Esophagus squamous epithelium (tissue), 5 donors: ENCODE measurements around the gene PDE4C. TPM values are rescaled to one million over a fixed set of nuclear protein-coding genes. Genes with fewer than 3 reads are reported as not detected.

Experiments used
- DNase-seq: peaks from one replicate; lab custom pipeline; 2025; lab: John Stamatoyannopoulos, UW
- H3K27ac ChIP-seq, 4 donors: fragments of 200-600 bp; sonication (generic); one replicate each; pipeline ENCODE4 v1.5.1; 2016 to 2019; ENCODE audit warnings: mild to moderate bottlenecking in 1 of 4
- H3K27me3 ChIP-seq, 4 donors: fragments of 200-600 bp; sonication (generic); 1 replicate in 3 of 4; 2 replicates in 1 of 4; pipeline versions ENCODE4 v1.5.1 to v1.6.0; 2017 to 2021; ENCODE audit warnings: antibody characterized with exemption in 1 of 4
- H3K36me3 ChIP-seq, 3 donors: fragments of 200-600 bp; sonication (generic); one replicate each; pipeline ENCODE4 v1.5.1; 2016 to 2019
- H3K4me1 ChIP-seq, 3 donors: fragments of 200-600 bp; sonication (generic); one replicate each; pipeline ENCODE4 v1.5.1; 2017 to 2019
- H3K4me3 ChIP-seq, 4 donors: fragments of 200-600 bp; sonication (generic); 1 replicate in 3 of 4; 2 replicates in 1 of 4; pipeline ENCODE4 v1.5.1; 2016 to 2019; ENCODE audit warnings: mild to moderate bottlenecking in 2 of 4, moderate library complexity in 1 of 4
- H3K9me3 ChIP-seq, 3 donors: fragments of 200-600 bp; sonication (generic); one replicate each; pipeline ENCODE4 v1.5.1; 2016 to 2019
- CTCF ChIP-seq, 6 experiments: fragments of 450-650 bp in 4 of 6; fragments of 200-600 bp in 2 of 6; sonication (generic) in 2 of 6; IDR thresholded peaks; one replicate each; pipeline ENCODE4 v1.5.1; 2016 to 2019; ENCODE audit warnings: antibody characterized with exemption in 6 of 6, mild to moderate bottlenecking in 4 of 6, moderate library complexity in 4 of 6
- POLR2A ChIP-seq, 4 donors: fragments of 450-650 bp; IDR thresholded peaks; one replicate each; pipeline ENCODE4 v1.6.1; 2017; ENCODE audit warnings: antibody characterized with exemption in 4 of 4, mild to moderate bottlenecking in 4 of 4, moderate library complexity in 3 of 4
- WGBS, 2 donors: methylation state at CpG; one replicate each; pipeline ENCODE4 v1.1.5; 2018; 5-methylcytosine and 5-hydroxymethylcytosine counted together
- intact Hi-C: fragments of 100-400 bp; cut with DNase I; formaldehyde crosslinking; loops from one replicate; pipeline ENCODE4 v1.15.0; 2022
- total RNA-seq, 4 donors: library from RNA; depleted of rRNA; stranded (reverse); fragments of >200 nt; gene quantifications; one replicate each; pipeline ENCODE4 v1.1.0, GENCODE V29; 2016
- donor health status: DM: yes; HTN: yes; CAD: no.

Gene PDE4C
- total RNA-seq, 4 donors from 2014 or later: 0.76 TPM; not detected in 3

- WGBS, 2 donors: 7 to 9% methylated on average over 9 to 26 of the region's 39 CpGs
- Histone ChIP-seq H3K4me3 (peak overlapping the region; percentile 21 to 65 (median 35)), H3K27me3 (peaks cover 11 to 67% (median 13%) of the 10 kb centered on the region in 4 donors), H3K27ac (peak overlapping the region in 2 of 4 donors; percentile 11 to 36), H3K4me1 (peaks cover 10 to 38% (median 24%) of the 10 kb centered on the region in 3 donors), H3K9me3 (no peaks in the 10 kb centered on the region), H3K36me3 (no peaks in the 10 kb centered on the region)
- DNase-seq: no peak
- intact Hi-C loops: no loop called here
- TF ChIP-seq POLR2A (IDR thresholded peaks at IDR 0.05): no peak
- peak in 1 of 6 experiments; percentile 9 for TF ChIP-seq CTCF (IDR thresholded peaks at IDR 0.05)
These were observed 2.2 kb downstream of the PDE4C start for GRCh38 chr19:18223860-18224524.

GRCh38 chr19:18221815-18222725 lies 4.2 kb downstream of the PDE4C start:
- TF ChIP-seq CTCF (IDR thresholded peaks at IDR 0.05) (no peak), POLR2A (IDR thresholded peaks at IDR 0.05) (no peak)
- no peaks in the 10 kb centered on the region for H3K9me3 ChIP-seq
- H3K36me3 ChIP-seq: no peaks in the 10 kb centered on the region
- DNase-seq: no peak
- no peak overlapping the region for H3K4me3 ChIP-seq
- intact Hi-C loops: no loop called here
- 79 to 82% methylated on average over 17 to 24 of the region's 25 CpGs for WGBS, 2 donors
- H3K4me1 ChIP-seq: peaks cover 10 to 38% (median 24%) of the 10 kb centered on the region in 3 donors
- no peak overlapping the region for H3K27ac ChIP-seq
- peaks cover 11 to 51% (median 13%) of the 10 kb centered on the region in 4 donors for H3K27me3 ChIP-seq

DNA sequence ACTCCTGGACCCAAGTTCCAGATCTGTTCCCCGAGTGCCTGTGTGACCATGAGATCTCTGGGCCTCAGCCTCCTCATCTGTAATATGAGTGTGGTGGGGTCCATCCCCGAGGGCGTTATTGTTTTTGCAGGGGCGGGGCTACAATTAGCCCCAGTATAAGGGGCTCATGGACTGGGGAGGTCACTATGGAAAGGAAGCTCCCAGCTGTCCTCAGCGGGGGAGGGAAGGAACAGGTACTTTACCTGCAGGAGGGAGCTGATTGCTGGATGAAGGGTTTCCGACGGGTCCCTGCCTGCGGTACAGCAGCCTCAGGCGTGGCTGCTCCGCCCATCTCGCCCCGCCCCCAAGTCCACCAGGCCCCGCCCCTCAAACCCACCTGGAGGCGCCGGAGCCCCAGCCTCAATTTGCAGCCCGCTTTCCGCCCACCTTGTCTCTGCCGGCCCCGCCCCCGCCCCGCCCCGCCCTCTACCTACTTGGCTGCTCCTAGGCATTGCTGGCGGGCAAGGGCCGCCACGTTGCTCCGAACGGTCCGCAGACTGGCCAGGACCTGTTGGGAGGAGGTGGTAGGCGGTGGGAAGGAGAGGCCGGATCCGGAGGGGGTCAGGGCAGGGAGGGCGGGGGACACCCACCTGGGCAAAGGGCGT lies 5.5 kb downstream of the PDE4C start:
- no peaks in the 10 kb centered on the region for H3K36me3 ChIP-seq
- TF ChIP-seq POLR2A (IDR thresholded peaks at IDR 0.05) (no peak), CTCF (IDR thresholded peaks at IDR 0.05) (no peak)
- intact Hi-C loops: no loop called here
- H3K27me3 ChIP-seq: peaks cover 9 to 37% (median 10%) of the 10 kb centered on the region in 4 donors
- no peak overlapping the region for H3K4me3 ChIP-seq
- peaks cover 6 to 28% (median 20%) of the 10 kb centered on the region in 3 donors for H3K4me1 ChIP-seq
- no peak for DNase-seq
- no peaks in the 10 kb centered on the region for H3K9me3 ChIP-seq
- 0 to 20% methylated on average over 1 of the region's 33 CpGs for WGBS, 2 donors
- no peak overlapping the region for H3K27ac ChIP-seq

GRCh38 chr19:18219911-18220631 lies 6.2 kb downstream of the PDE4C start:
- no peak overlapping the region for H3K4me3 ChIP-seq
- TF ChIP-seq POLR2A (IDR thresholded peaks at IDR 0.05): no peak
- TF ChIP-seq CTCF (IDR thresholded peaks at IDR 0.05): no peak
- WGBS, 2 donors: 58 to 59% methylated on average over 2 to 11 of the region's 28 CpGs
- no peaks in the 10 kb centered on the region for H3K9me3 ChIP-seq
- no peak overlapping the region for H3K27ac ChIP-seq
- H3K36me3 ChIP-seq: no peaks in the 10 kb centered on the region
- intact Hi-C loops: no loop called here
- DNase-seq: no peak
- peaks cover 5 to 21% (median 13%) of the 10 kb centered on the region in 3 donors for H3K4me1 ChIP-seq
- H3K27me3 ChIP-seq: peaks cover 2 to 31% (median 3%) of the 10 kb centered on the region in 4 donors
